GM18861 (cell line): ENCODE data around the gene ANO4.
"Not testable (repeated sequence)": the region's sequence is repeated elsewhere in the genome, so short reads cannot be mapped to it uniquely, and the experiment has no call there.

ENCODE experiments used
- ATAC-seq: cut with Tn5 transposase; IDR thresholded peaks from one replicate; pipeline ENCODE4 v1.9.1; 2021; ENCODE audit not compliant: unreplicated experiment

ANO4 gene

GRCh38 chr12:101076921-101077320 lies 282.3 kb downstream of the ANO4 start:
- no peak for ATAC-seq

DNA sequence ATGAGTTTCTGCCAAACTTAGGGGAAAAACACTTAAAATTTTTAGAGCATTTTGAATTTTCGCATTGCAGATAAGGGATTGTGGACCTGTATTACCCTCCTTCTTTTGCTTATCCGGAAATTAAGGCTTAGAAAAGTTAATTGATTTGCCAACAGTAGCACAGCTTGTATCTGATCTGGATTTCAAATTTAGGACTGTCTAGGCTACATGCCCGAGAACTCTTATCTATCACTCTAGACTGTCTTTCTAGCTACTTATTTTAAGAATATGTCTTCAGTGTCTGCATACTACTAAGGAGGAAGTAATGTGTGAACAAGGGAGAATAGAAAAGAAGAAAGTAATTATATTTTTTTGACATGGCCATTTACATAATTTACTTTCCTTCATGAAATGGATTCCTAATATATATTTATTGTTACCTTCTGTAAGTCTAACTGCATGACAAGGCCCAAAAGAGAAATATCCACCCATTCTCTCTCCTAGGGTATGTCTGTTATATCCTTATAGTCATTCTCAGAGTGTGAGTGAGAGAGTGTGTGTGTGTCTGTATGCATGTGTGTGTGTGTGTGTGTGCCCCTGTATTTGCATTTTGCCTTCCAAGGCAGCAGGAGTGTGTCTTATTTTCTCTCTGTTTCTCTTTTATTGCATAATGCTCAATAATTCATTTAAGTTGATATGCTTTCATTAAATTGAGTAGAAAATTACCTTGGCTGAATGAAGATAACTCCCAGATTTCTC lies 283.4 kb downstream of the ANO4 start:
- ATAC-seq: no peak

- no peak for ATAC-seq
These were observed 284.1 kb downstream of the ANO4 start for GRCh38 chr12:101078536-101079285.

DNA sequence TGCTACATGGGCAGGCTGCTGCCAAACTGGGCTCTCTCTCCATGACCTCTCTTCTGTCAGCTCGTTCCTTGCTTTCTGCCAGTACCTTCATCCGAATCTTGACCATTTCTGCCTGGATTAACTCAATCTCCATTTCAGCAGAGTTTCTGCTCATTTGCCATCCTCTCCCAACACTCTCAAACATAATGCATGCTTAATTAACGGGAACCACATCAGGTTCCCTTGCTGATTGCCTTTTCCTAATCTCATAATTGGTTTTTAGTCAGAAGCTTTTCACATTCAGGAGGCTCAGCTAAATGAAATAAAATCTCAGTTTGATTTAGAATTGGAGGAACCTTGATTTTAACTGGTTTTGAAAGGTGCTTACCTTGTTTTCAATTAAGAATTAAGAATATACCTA lies 288.1 kb downstream of the ANO4 start:
- no peak for ATAC-seq

DNA sequence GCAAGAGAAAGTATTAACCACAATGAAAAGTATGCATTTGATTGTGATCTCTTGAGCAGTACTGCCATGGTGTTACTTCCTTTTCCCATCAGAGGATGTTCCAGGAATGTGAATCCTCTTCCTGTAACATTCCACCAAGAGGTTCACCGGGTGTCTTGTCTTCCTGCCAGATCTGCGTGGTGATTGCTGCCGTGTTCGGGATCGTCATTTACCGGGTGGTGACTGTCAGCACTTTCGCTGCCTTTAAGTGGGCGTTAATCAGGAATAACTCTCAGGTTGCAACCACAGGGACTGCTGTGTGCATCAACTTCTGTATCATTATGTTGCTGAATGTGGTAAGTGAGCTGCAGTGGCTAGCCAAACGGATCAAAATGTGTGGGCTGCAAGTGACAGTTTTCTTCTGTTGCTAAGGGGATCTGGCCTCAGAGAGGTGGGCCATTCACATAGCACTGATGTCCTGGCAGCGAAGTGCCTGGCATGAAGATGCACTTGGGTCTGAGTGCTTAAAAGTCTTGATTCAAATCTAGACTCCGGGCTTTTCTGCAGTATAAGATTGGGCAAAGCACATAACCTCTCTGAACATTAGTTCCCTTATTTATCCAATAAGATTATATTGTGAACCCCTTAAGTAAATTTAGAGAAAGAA lies 292.0 kb downstream of the ANO4 start:
- no peak for ATAC-seq

GRCh38 chr12:101087920-101088319 lies 293.3 kb downstream of the ANO4 start:
- ATAC-seq: no peak

- no peak for ATAC-seq
These were observed 294.7 kb downstream of the ANO4 start for GRCh38 chr12:101089271-101089670.

DNA sequence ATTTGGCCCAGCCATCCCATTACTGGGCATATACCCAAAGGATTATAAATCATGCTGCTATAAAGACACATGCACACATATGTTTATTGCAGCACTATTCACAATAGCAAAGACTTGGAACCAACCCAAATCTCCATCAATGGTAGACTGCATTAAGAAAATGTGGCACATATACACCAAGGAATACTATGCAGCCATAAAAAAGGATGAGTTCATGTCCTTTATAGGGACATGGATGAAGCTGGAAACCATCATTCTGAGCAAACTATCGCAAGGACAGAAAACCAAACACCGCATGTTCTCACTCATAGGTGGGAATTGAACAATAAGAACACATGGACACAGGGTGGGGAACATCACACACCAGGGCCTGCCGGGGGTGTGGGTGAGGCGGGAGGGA lies 295.6 kb downstream of the ANO4 start:
- not testable (repeated sequence) for ATAC-seq

- no peak for ATAC-seq
These were observed 303.4 kb downstream of the ANO4 start for GRCh38 chr12:101097829-101098580.

DNA sequence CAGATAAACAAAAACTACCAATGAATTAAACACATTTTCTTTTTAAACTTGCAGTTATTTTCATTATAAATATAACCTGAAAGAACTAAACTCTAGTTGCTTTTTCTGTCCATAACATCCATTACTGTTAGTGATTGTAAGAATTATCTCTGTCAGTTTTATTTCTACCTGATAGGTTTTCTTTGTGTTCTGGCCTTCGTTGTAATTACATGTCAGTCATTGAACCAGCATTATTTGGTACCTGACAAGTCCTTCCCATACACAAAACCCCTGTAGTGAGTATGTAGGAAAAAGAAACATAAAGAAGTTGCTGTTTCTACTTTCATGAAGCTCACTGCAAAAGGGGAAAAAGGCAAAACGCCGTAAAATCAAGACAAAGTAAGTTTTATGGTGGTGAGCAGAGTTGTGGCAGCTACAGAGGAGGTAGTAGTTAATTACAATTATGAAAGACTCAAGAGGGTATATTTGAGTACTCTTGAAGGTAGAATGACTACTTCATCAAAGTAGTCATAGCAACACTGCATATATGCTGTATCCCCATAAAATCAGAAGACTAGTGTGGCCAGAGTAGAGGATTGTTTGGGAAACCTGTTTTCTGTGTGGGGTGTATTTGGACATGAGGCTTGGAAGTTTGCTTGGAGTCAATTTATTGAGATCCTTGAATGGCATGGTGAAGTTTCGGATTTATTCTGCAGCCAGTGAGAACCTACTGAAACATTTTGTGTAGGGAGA lies 312.6 kb downstream of the ANO4 start:
- no peak for ATAC-seq

DNA sequence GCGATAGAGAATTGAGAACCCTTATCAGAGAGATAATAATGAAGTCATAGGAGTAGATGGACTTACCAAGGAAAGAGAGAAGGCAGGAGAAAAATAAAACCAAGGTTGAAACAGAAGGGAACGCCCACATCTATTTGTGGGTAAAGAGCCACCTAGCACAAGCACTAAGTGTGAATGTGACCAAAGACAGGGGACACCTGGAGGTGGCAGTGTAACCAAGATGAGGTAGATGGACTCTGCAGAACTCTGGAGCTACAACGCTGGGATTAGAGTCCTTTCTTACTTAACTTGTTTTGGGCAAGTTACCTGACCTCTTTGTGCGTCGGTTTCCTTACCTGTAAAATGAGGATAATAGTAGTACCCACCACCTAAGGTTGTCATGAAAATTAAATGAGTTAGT lies 313.6 kb downstream of the ANO4 start:
- ATAC-seq: no peak

DNA sequence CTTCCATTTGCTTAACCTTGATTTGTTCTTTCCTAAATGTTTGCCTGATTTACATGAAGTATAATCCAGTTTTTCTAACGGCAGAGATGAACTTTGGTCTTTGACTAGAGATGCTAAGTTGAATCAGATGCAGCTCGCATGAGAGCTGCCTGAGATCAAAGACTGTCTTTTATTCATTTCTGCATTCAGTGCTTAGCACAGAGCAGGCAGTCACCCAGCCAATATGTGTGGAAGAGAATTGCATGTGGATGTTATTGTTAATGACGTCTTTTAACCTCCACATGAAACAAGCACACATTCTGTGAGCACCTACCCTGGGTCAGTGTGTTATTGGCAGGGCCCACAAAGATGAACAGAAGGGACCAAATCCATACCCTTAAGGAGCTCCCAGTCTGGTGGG lies 316.3 kb downstream of the ANO4 start:
- no peak for ATAC-seq

DNA sequence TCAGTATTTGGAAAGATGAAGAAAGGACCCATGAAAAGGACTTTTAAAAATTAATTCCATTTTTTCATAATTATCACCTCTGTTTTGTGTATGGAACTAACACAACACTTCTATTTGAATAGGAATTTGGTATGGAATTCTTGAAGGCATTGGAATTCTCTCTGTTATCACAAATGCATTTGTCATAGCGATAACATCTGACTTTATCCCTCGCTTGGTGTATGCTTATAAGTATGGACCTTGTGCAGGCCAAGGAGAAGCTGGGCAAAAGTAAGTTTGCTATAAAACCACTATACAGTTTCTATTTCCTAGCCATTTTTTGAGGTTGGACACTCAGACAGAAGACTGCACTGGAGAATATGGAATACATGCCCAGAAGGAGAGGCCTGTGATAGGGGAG lies 316.9 kb downstream of the ANO4 start:
- no peak for ATAC-seq

- ATAC-seq: no peak
These were observed 320.8 kb downstream of the ANO4 start for GRCh38 chr12:101115326-101115725.

DNA sequence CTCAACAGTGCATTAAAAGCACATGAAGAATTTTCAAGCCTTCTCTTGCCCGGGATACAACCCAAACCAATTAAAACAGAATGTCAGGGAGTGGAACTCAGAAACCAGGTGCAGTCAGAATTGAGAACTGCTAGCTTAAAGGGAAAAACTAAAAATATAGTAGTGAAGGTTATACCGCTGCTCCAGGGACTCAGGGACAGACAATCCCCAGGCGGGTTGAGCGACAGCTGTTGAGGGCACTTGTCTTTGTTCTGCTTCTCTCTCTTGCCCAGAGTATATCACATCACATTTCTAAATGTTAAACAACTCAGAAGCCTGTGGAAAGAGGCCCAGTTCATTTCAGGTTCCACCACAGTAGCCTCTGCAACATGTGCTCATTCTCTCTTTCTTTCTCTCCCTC lies 322.3 kb downstream of the ANO4 start:
- ATAC-seq: no peak

DNA sequence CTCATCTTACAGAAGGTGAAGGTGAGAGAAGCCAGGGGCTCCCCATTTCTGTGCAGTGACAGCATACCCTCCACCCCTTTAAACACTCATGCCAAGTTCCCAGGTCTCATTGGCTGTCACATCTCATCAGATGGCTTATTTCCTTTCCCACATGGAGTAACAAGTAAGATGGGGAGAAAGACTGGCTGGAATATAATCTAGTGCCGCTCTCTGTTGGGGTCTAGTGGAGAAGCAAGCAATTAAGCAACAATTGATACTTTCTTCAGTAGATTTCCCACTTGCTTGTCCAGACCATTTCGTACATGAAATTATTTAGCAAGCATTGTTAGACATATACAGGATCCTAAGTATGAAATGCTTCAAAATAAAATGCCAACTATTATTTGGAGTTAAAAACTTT lies 323.3 kb downstream of the ANO4 start:
- ATAC-seq: no peak

GRCh38 chr12:101127521-101128219 lies 333.1 kb downstream of the ANO4 start:
- no peak for ATAC-seq

GRCh38 chr12:101145777-101146431 lies 351.3 kb downstream of the ANO4 start:
- ATAC-seq: not testable (repeated sequence)

- no peak for ATAC-seq
These were observed 370.7 kb downstream of the ANO4 start for GRCh38 chr12:101165319-101165718.

GRCh38 chr12:101166866-101167265 lies 372.3 kb downstream of the ANO4 start:
- no peak for ATAC-seq
